ENCODE results near the gene GABRB3. TPM values are rescaled to one million over a fixed set of nuclear protein-coding genes. Genes with fewer than 3 reads are reported as not detected.

The GABRB3 gene
- polyA plus RNA-seq, 2 donors = 0.08 to 0.45 TPM

GRCh38 chr15:26562336-26562735 lies 210.5 kb downstream of the GABRB3 start:
- H3K4me3 ChIP-seq (ENCODE audit: low read depth in 1 of 2, low read length in 2 of 2) = no peak overlapping the region
- no peaks in the 10 kb centered on the region for H3K27me3 ChIP-seq (ENCODE audit: control insufficient read depth in 1 of 2, insufficient read depth in 2 of 2, low read length in 2 of 2)
- H3K9me3 ChIP-seq (ENCODE audit: control insufficient read depth in 2 of 2, insufficient read depth in 1 of 2, low read depth in 1 of 2, low read length in 1 of 2) = peaks cover 5 to 10% of the 10 kb centered on the region in 2 donors
- H3K27ac ChIP-seq (ENCODE audit: low read depth in 2 of 2, low read length in 1 of 2) = no peak overlapping the region
- WGBS, 2 donors = 74 to 85% methylated on average over 2 of the region's 2 CpGs
- no peaks in the 10 kb centered on the region for H3K36me3 ChIP-seq (ENCODE audit: control insufficient read depth in 2 of 2, insufficient read depth in 2 of 2, low read length in 1 of 2)
- H3K4me1 ChIP-seq (ENCODE audit: control insufficient read depth in 2 of 2, insufficient read depth in 2 of 2, low read length in 1 of 2) = no peaks in the 10 kb centered on the region

- H3K4me1 ChIP-seq (ENCODE audit: control insufficient read depth in 2 of 2, insufficient read depth in 2 of 2, low read length in 1 of 2) = no peaks in the 10 kb centered on the region
- H3K36me3 ChIP-seq (ENCODE audit: control insufficient read depth in 2 of 2, insufficient read depth in 2 of 2, low read length in 1 of 2) = no peaks in the 10 kb centered on the region
- no peak overlapping the region for H3K4me3 ChIP-seq (ENCODE audit: low read depth in 1 of 2, low read length in 2 of 2)
- no peaks in the 10 kb centered on the region for H3K27me3 ChIP-seq (ENCODE audit: control insufficient read depth in 1 of 2, insufficient read depth in 2 of 2, low read length in 2 of 2)
- H3K27ac ChIP-seq (ENCODE audit: low read depth in 2 of 2, low read length in 1 of 2) = no peak overlapping the region
- peaks cover 5 to 10% of the 10 kb centered on the region in 2 donors for H3K9me3 ChIP-seq (ENCODE audit: control insufficient read depth in 2 of 2, insufficient read depth in 1 of 2, low read depth in 1 of 2, low read length in 1 of 2)
- 79 to 81% methylated on average over 7 of the region's 7 CpGs for WGBS, 2 donors
Measured at GRCh38 chr15:26561896-26562295, 211.0 kb downstream of the GABRB3 start.

GRCh38 chr15:26561130-26561529 lies 211.7 kb downstream of the GABRB3 start:
- Histone ChIP-seq H3K27ac (ENCODE audit: low read depth in 2 of 2, low read length in 1 of 2) (no peak overlapping the region), H3K36me3 (ENCODE audit: control insufficient read depth in 2 of 2, insufficient read depth in 2 of 2, low read length in 1 of 2) (no peaks in the 10 kb centered on the region), H3K9me3 (ENCODE audit: control insufficient read depth in 2 of 2, insufficient read depth in 1 of 2, low read depth in 1 of 2, low read length in 1 of 2) (peaks cover 5 to 10% of the 10 kb centered on the region in 2 donors), H3K4me3 (ENCODE audit: low read depth in 1 of 2, low read length in 2 of 2) (no peak overlapping the region), H3K4me1 (ENCODE audit: control insufficient read depth in 2 of 2, insufficient read depth in 2 of 2, low read length in 1 of 2) (no peaks in the 10 kb centered on the region), H3K27me3 (ENCODE audit: control insufficient read depth in 1 of 2, insufficient read depth in 2 of 2, low read length in 2 of 2) (no peaks in the 10 kb centered on the region)
- WGBS, 2 donors = 33 to 46% methylated on average over 5 of the region's 5 CpGs

GRCh38 chr15:26555898-26556297 lies 217.0 kb downstream of the GABRB3 start:
- Histone ChIP-seq H3K4me1 (ENCODE audit: control insufficient read depth in 2 of 2, insufficient read depth in 2 of 2, low read length in 1 of 2) (no peaks in the 10 kb centered on the region), H3K9me3 (ENCODE audit: control insufficient read depth in 2 of 2, insufficient read depth in 1 of 2, low read depth in 1 of 2, low read length in 1 of 2) (peaks cover 3 to 6% of the 10 kb centered on the region in 2 donors)
- WGBS, 2 donors = 82 to 84% methylated on average over 3 of the region's 3 CpGs

GRCh38 chr15:26551473-26551872 lies 221.4 kb downstream of the GABRB3 start:
- Histone ChIP-seq H3K27ac (ENCODE audit: low read depth in 2 of 2, low read length in 1 of 2) (no peak overlapping the region), H3K36me3 (ENCODE audit: control insufficient read depth in 2 of 2, insufficient read depth in 2 of 2, low read length in 1 of 2) (no peaks in the 10 kb centered on the region), H3K9me3 (ENCODE audit: control insufficient read depth in 2 of 2, insufficient read depth in 1 of 2, low read depth in 1 of 2, low read length in 1 of 2) (peaks cover 3 to 10% of the 10 kb centered on the region in 2 donors), H3K4me1 (ENCODE audit: control insufficient read depth in 2 of 2, insufficient read depth in 2 of 2, low read length in 1 of 2) (no peaks in the 10 kb centered on the region), H3K4me3 (ENCODE audit: low read depth in 1 of 2, low read length in 2 of 2) (no peak overlapping the region), H3K27me3 (ENCODE audit: control insufficient read depth in 1 of 2, insufficient read depth in 2 of 2, low read length in 2 of 2) (no peaks in the 10 kb centered on the region)
- WGBS, 2 donors = 88 to 89% methylated on average over 9 of the region's 9 CpGs

More at GRCh38 chr15:26555898-26556297, 217.0 kb downstream of the GABRB3 start:
- Histone ChIP-seq H3K36me3 (ENCODE audit: control insufficient read depth in 2 of 2, insufficient read depth in 2 of 2, low read length in 1 of 2) (no peaks in the 10 kb centered on the region), H3K4me3 (ENCODE audit: low read depth in 1 of 2, low read length in 2 of 2) (no peak overlapping the region), H3K27me3 (ENCODE audit: control insufficient read depth in 1 of 2, insufficient read depth in 2 of 2, low read length in 2 of 2) (no peaks in the 10 kb centered on the region), H3K27ac (ENCODE audit: low read depth in 2 of 2, low read length in 1 of 2) (no peak overlapping the region)

GRCh38 chr15:26550880-26551279 lies 222.0 kb downstream of the GABRB3 start:
- H3K27ac ChIP-seq (ENCODE audit: low read depth in 2 of 2, low read length in 1 of 2) = no peak overlapping the region
- no peaks in the 10 kb centered on the region for H3K36me3 ChIP-seq (ENCODE audit: control insufficient read depth in 2 of 2, insufficient read depth in 2 of 2, low read length in 1 of 2)
- H3K9me3 ChIP-seq (ENCODE audit: control insufficient read depth in 2 of 2, insufficient read depth in 1 of 2, low read depth in 1 of 2, low read length in 1 of 2) = peaks cover 3 to 10% of the 10 kb centered on the region in 2 donors
- H3K4me1 ChIP-seq (ENCODE audit: control insufficient read depth in 2 of 2, insufficient read depth in 2 of 2, low read length in 1 of 2) = no peaks in the 10 kb centered on the region
- no peaks in the 10 kb centered on the region for H3K27me3 ChIP-seq (ENCODE audit: control insufficient read depth in 1 of 2, insufficient read depth in 2 of 2, low read length in 2 of 2)
- H3K4me3 ChIP-seq (ENCODE audit: low read depth in 1 of 2, low read length in 2 of 2) = no peak overlapping the region
- 66 to 67% methylated on average over 3 of the region's 3 CpGs for WGBS, 2 donors

- H3K4me3 ChIP-seq (ENCODE audit: low read depth in 1 of 2, low read length in 2 of 2) = no peak overlapping the region
- H3K9me3 ChIP-seq (ENCODE audit: control insufficient read depth in 2 of 2, insufficient read depth in 1 of 2, low read depth in 1 of 2, low read length in 1 of 2) = no peaks in the 10 kb centered on the region
- H3K36me3 ChIP-seq (ENCODE audit: control insufficient read depth in 2 of 2, insufficient read depth in 2 of 2, low read length in 1 of 2) = no peaks in the 10 kb centered on the region
- no peaks in the 10 kb centered on the region for H3K27me3 ChIP-seq (ENCODE audit: control insufficient read depth in 1 of 2, insufficient read depth in 2 of 2, low read length in 2 of 2)
- no peak overlapping the region for H3K27ac ChIP-seq (ENCODE audit: low read depth in 2 of 2, low read length in 1 of 2)
- H3K4me1 ChIP-seq (ENCODE audit: control insufficient read depth in 2 of 2, insufficient read depth in 2 of 2, low read length in 1 of 2) = no peaks in the 10 kb centered on the region
- 46 to 56% methylated on average over 2 of the region's 2 CpGs for WGBS, 2 donors
Measured at GRCh38 chr15:26537663-26538062, 235.2 kb downstream of the GABRB3 start.

- no peaks in the 10 kb centered on the region for H3K4me1 ChIP-seq (ENCODE audit: control insufficient read depth in 2 of 2, insufficient read depth in 2 of 2, low read length in 1 of 2)
- H3K27ac ChIP-seq (ENCODE audit: low read depth in 2 of 2, low read length in 1 of 2) = no peak overlapping the region
- no peaks in the 10 kb centered on the region for H3K36me3 ChIP-seq (ENCODE audit: control insufficient read depth in 2 of 2, insufficient read depth in 2 of 2, low read length in 1 of 2)
- no peaks in the 10 kb centered on the region for H3K27me3 ChIP-seq (ENCODE audit: control insufficient read depth in 1 of 2, insufficient read depth in 2 of 2, low read length in 2 of 2)
- H3K9me3 ChIP-seq (ENCODE audit: control insufficient read depth in 2 of 2, insufficient read depth in 1 of 2, low read depth in 1 of 2, low read length in 1 of 2) = peaks cover 0 to 2% of the 10 kb centered on the region in 2 donors
- H3K4me3 ChIP-seq (ENCODE audit: low read depth in 1 of 2, low read length in 2 of 2) = no peak overlapping the region
- 59 to 67% methylated on average over 4 of the region's 4 CpGs for WGBS, 2 donors
Measured at GRCh38 chr15:26531489-26531888, 241.4 kb downstream of the GABRB3 start.

GRCh38 chr15:26525096-26525495 lies 247.8 kb downstream of the GABRB3 start:
- WGBS, 2 donors = 78 to 80% methylated on average over 2 of the region's 2 CpGs

GRCh38 chr15:26521691-26522198 lies 251.1 kb downstream of the GABRB3 start:
- Histone ChIP-seq H3K4me3 (ENCODE audit: low read depth in 1 of 2, low read length in 2 of 2) (no peak overlapping the region), H3K27me3 (ENCODE audit: control insufficient read depth in 1 of 2, insufficient read depth in 2 of 2, low read length in 2 of 2) (no peaks in the 10 kb centered on the region), H3K36me3 (ENCODE audit: control insufficient read depth in 2 of 2, insufficient read depth in 2 of 2, low read length in 1 of 2) (no peaks in the 10 kb centered on the region), H3K27ac (ENCODE audit: low read depth in 2 of 2, low read length in 1 of 2) (no peak overlapping the region), H3K9me3 (ENCODE audit: control insufficient read depth in 2 of 2, insufficient read depth in 1 of 2, low read depth in 1 of 2, low read length in 1 of 2) (peaks cover 5% of the 10 kb centered on the region in 2 donors), H3K4me1 (ENCODE audit: control insufficient read depth in 2 of 2, insufficient read depth in 2 of 2, low read length in 1 of 2) (no peaks in the 10 kb centered on the region)
- 74% methylated on average over 9 of the region's 9 CpGs for WGBS, 2 donors

More at GRCh38 chr15:26525096-26525495, 247.8 kb downstream of the GABRB3 start:
- Histone ChIP-seq H3K4me3 (ENCODE audit: low read depth in 1 of 2, low read length in 2 of 2) (no peak overlapping the region), H3K27me3 (ENCODE audit: control insufficient read depth in 1 of 2, insufficient read depth in 2 of 2, low read length in 2 of 2) (no peaks in the 10 kb centered on the region), H3K4me1 (ENCODE audit: control insufficient read depth in 2 of 2, insufficient read depth in 2 of 2, low read length in 1 of 2) (no peaks in the 10 kb centered on the region), H3K27ac (ENCODE audit: low read depth in 2 of 2, low read length in 1 of 2) (no peak overlapping the region), H3K36me3 (ENCODE audit: control insufficient read depth in 2 of 2, insufficient read depth in 2 of 2, low read length in 1 of 2) (no peaks in the 10 kb centered on the region), H3K9me3 (ENCODE audit: control insufficient read depth in 2 of 2, insufficient read depth in 1 of 2, low read depth in 1 of 2, low read length in 1 of 2) (peaks cover 0 to 3% of the 10 kb centered on the region in 2 donors)
